Measurements from ENCODE around the gene YJEFN3. TPM values are rescaled to one million over a fixed set of nuclear protein-coding genes. Genes with fewer than 3 reads are reported as not detected.

The YJEFN3 gene
- total and polyA plus RNA-seq, 2 of the 8 experiments (the other 6 are each of a cell fraction or from before 2014, with no cell fraction given), result 5.7 to 9.4 TPM

DNA sequence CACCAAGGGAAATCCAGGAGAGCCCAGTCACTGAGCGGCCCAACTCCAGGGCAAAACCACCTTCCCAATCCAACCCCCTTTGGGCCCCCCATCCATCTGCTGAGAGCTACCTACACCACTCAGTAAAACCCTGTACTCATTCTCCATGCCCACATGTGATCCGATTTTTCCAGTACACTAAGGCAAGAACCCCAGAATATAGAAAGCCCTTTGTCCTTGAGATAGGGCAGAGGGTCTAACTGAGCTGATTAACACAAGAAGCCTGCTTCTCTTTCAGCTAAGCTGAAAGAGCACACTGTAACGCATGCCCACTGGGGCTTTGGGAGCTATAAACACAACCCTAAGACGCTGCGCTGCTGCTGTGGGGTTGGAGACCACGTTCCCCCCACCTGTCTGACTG is 53.8 kb downstream of the YJEFN3 start:
- CTCF ChIA-PET (ENCODE audit: partially characterized antibody), result interaction anchor here (0.7 to 11.1 kb wide), 11 partner anchors 14 to 86 kb away, joined by 3 to 101 read pairs (median 4); partner anchors contain the start of gene GMIP
- TF ChIP-seq CHD2 (IDR thresholded peaks at IDR 0.05; ENCODE audit: low read length), result no peak
- no peak for TF ChIP-seq NANOG (IDR thresholded peaks at IDR 0.05; ENCODE audit: insufficient read depth, low read depth, low read length, poor library complexity, severe bottlenecking)
- no peak for TF ChIP-seq EP300 (IDR thresholded peaks at IDR 0.05; ENCODE audit: borderline replicate concordance in 1 of 2, low read depth in 2 of 2, low read length in 2 of 2)
- no peak for TF ChIP-seq FOSL1 (IDR thresholded peaks at IDR 0.05; ENCODE audit: insufficient read depth, low read depth, low read length)
- no peak for TF ChIP-seq RXRA (IDR thresholded peaks at IDR 0.05; ENCODE audit: insufficient read depth, low read depth, low read length)
- no peak for TF ChIP-seq TAF7 (optimal IDR thresholded peaks at IDR 0.05; ENCODE audit: borderline replicate concordance, low read depth, low read length)
- TF ChIP-seq, protein P1, sequence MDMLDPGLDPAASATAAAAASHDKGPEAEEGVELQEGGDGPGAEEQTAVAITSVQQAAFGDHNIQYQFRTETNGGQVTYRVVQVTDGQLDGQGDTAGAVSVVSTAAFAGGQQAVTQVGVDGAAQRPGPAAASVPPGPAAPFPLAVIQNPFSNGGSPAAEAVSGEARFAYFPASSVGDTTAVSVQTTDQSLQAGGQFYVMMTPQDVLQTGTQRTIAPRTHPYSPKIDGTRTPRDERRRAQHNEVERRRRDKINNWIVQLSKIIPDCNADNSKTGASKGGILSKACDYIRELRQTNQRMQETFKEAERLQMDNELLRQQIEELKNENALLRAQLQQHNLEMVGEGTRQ (IDR thresholded peaks at IDR 0.05; ENCODE audit: low read length), result no peak
- TF ChIP-seq, protein P2, sequence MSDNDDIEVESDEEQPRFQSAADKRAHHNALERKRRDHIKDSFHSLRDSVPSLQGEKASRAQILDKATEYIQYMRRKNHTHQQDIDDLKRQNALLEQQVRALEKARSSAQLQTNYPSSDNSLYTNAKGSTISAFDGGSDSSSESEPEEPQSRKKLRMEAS (IDR thresholded peaks at IDR 0.05), result no peak

More for the DNA sequence above, 53.8 kb downstream of the YJEFN3 start:
- Histone ChIP-seq H4K20me1 (replicated peaks in 1 of 2; ENCODE audit: control insufficient read depth in 1 of 2, insufficient read depth in 2 of 2, low read length in 2 of 2) (peaks cover 0 to 2% of the 10 kb centered on the region in 2 experiments), H3K4me2 (ENCODE audit: insufficient read depth in 1 of 2, low read depth in 2 of 2, low read length in 2 of 2) (no peak overlapping the region), H3K4me3 (ENCODE audit: extremely low read depth in 1 of 4, insufficient read depth in 2 of 4, low read depth in 3 of 4, low read length in 4 of 4) (no peak overlapping the region), H3K18ac (ENCODE audit: extremely low read depth, low read length) (no peak overlapping the region; the same call in 1 of the 2 replicates), H3K27me3 (replicated peaks in 1 of 4; ENCODE audit: control insufficient read depth in 3 of 4, extremely low read depth in 1 of 4, insufficient read depth in 3 of 4, low read length in 3 of 4) (no peaks in the 10 kb centered on the region; a peak in 1 of 7 replicates), H2BK12ac (ENCODE audit: low read depth, low read length) (peak overlapping the region; percentile 17; the same call in 1 of the 2 replicates), H3K4me1 (replicated peaks in 1 of 4; ENCODE audit: control insufficient read depth in 3 of 4, insufficient read depth in 4 of 4, low read length in 3 of 4) (peaks cover 0 to 2% (median 0%) of the 10 kb centered on the region in 4 experiments; a peak in 1 of 7 replicates), H3K14ac (ENCODE audit: insufficient read length) (no peak overlapping the region), H3K4ac (replicated peaks; ENCODE audit: insufficient read length, low read depth, low read length) (no peak overlapping the region), H3K56ac (replicated peaks; ENCODE audit: insufficient read length, low read depth, low read length) (no peak overlapping the region), H3K27ac (ENCODE audit: low read depth, low read length) (no peak overlapping the region), H4K8ac (ENCODE audit: extremely low read depth, insufficient read depth, low read length) (no peak overlapping the region), H3K36me3 (ENCODE audit: control insufficient read depth in 2 of 4, insufficient read depth in 4 of 4, low read length in 3 of 4) (no peaks in the 10 kb centered on the region), H3K79me2 (ENCODE audit: control insufficient read depth in 1 of 2, insufficient read depth in 2 of 2, low read length in 2 of 2) (no peaks in the 10 kb centered on the region), H2AFZ (ENCODE audit: low read length) (no peak overlapping the region), H2AK5ac (ENCODE audit: low read depth, low read length) (no peak overlapping the region), H2BK15ac (ENCODE audit: low read length) (no peak overlapping the region), H3K23me2 (ENCODE audit: low read depth, low read length) (no peaks in the 10 kb centered on the region), H2BK5ac (ENCODE audit: low read depth, low read length) (no peak overlapping the region), H3K9me3 (ENCODE audit: insufficient read depth in 2 of 2, low read depth in 1 of 2, low read length in 1 of 2) (no peaks in the 10 kb centered on the region), H4K5ac (ENCODE audit: insufficient read length, low read depth, low read length) (no peak overlapping the region), H4K91ac (replicated peaks; ENCODE audit: insufficient read length, low read length) (no peak overlapping the region), H2BK20ac (ENCODE audit: low read length) (no peak overlapping the region), H3K23ac (ENCODE audit: insufficient read length) (no peak overlapping the region), H3K9ac (replicated peaks in 1 of 4; ENCODE audit: extremely low read depth in 1 of 4, low read depth in 3 of 4, low read length in 3 of 4) (no peak overlapping the region; a peak in 1 of 7 replicates), H3K79me1 (ENCODE audit: low read depth, low read length) (no peaks in the 10 kb centered on the region), H2BK120ac (replicated peaks; ENCODE audit: low read depth, low read length) (no peak overlapping the region)
- no peak for FAIRE-seq
- POLR2A ChIA-PET (ENCODE audit: partially characterized antibody), result interaction anchor here (1.4 kb wide), 1 partner anchor 44 kb away, joined by 3 read pairs; no protein-coding TSS in a partner anchor
- 96% methylated on average over 5 of the region's 6 CpGs; no CpG with 5 or more reads in 1 of the 2 experiments for WGBS, 2 experiments (ENCODE audit: extremely low coverage in 1 of 2, insufficient coverage in 1 of 2, insufficient read length in 1 of 2, insufficient replicate concordance in 2 of 2, low coverage in 1 of 2, low lambda C conversion rate in 2 of 2, missing lambda C conversion rate in 1 of 2)
- no peak for DNase-seq (ENCODE audit: low read depth in 1 of 2, low spot score in 2 of 2)

All from H1 (cell line).